NOMO-1 treated with dmso at 0.1 percent for 144 hours (cell line): ENCODE data around the gene PAX5.

Experiments used
- DNase-seq: peaks from one replicate; lab custom pipeline; 2025; ENCODE audit not compliant: unreplicated experiment; lab: John Stamatoyannopoulos, UW

Gene PAX5

DNA sequence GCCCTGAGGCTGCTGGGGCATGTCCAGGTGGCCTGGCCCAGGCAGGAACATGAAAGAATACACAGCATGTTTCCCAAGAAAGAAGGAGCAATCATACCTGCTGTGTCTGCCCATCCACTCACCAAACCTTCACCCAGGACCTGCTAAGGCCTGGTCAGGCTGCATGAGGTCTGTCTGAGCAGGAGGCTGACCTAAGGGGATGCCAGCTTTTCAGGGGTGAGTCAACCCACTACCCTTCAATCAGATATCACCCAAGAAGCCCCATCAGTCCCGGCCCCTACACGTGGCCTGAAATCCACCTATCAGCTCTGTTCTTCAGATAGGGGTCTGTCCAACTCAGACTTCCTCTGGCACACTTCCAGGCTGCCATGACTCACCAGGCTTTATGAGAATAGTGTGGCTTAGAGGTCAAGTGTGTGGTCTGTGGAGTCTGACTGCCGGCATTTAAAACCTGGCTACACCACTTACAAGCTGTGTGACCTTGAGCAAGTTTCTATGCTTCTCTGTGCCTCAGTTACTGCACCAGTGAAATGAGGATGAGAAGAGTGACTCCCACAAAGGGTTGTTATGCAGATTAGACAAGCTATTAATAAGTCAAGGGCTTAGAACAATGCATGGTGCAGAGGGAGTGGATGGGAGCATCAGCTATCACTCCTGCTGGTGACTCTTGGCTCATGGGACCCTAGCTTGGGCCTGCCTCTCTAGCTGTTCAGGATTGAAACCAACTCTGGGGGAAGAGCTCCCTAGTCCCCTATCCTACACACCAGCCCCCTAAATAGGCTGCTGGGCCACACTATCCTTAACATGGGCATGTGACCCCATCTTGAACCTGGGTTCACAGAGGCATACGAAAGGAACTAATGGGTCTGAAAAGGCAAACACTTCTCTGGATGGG is 130.3 kb downstream of the PAX5 start:
- DNase-seq, result no peak

DNA sequence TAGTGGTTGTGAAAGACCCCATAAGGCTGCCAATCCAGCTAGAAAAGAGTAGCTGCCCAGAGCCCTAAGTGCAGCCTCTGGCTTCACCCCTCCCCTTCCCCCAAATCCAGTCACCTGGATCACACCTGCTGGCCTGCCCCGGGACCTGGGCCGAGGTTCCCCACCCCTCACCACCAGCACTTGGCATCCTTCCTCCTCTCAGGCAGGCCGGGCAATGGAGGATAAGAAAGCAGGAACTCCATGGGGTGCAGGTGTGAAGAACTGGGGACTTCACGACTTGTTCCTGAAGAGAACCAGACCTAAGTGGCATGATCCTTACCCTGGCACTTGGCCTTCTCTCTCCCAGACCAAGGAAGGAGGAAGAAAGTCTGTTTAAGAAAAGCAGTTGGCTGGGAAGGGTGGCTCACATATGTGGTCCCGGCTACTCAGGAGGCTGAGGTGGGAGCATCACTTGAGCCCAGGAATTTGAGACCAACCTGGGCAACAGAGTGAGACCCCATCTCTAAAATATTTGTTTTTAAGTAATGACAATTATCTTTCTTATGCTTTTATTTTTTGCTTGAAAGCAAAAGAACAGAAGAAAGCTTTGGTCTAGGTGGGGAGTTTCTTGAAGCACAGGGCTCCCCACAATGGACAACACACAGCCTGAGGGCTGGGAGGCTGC is 131.1 kb downstream of the PAX5 start:
- DNase-seq, result no peak

DNA sequence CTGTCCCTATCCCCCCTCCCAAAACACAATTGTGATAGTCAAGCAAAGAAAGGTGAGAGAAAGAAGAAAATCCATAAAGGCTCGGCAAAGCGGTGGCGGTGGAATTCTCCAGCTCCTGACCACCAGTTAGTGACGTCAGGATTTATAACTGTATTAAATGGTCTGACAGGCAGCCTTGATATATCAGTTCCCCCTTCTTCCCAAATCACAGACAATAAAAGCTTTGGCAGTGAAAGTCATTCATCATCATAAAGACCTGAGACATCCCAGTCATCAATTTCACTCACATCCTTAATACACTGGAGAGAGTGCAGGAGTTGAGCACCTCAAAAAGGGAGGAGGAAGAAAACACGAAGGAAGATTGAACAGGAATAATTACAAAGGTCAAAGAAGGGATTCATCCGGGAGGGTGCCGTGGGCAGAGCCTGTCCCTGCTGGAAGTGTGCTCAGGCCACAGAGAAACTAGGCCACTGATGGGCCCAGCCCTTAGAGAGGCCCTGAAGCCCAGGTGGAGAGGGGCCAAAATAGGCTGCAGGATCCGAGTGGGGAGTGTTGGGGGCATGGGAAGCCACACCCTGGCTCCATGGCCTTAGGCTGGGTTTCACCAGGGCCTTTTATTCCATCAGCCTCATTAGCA is 131.9 kb downstream of the PAX5 start:
- DNase-seq, result no peak

DNA sequence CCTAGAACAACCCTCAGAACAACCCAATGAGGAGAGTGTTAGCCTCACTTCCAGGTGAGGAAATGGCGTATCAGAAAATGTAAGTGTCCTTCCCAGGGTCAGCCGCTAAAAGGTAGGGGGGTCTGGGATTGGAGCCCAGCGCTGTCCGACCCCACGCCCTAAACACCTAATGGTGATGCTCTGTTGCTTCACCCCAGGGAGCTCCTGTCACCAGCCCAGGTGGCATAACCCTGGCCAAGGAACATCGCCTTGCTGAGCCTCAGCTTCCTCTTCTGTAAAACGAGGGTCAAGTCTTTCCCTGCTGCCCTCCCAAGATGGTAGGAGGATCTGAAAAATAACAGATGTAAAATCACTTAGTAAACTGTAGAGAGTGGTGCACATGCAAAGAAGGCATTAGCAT is 132.5 kb downstream of the PAX5 start:
- DNase-seq, result no peak

DNA sequence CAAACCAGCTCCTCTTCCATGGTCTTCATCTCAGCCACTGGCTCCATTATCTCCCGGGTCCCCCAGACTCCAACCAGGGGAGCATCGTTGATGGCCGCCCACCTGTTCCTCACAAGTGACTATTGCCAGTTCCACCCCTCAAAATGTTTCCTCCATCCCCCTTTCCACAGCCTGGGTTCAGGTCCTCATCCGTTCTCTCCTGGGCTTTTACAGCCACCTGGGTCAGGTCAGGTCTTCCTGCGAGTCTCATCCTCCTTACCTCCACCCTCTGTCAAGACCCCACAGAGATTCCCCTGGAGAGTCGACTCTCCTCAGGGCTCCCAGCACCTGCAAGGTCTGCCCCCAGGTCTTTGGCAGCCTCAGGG is 133.2 kb downstream of the PAX5 start:
- no peak for DNase-seq

DNA sequence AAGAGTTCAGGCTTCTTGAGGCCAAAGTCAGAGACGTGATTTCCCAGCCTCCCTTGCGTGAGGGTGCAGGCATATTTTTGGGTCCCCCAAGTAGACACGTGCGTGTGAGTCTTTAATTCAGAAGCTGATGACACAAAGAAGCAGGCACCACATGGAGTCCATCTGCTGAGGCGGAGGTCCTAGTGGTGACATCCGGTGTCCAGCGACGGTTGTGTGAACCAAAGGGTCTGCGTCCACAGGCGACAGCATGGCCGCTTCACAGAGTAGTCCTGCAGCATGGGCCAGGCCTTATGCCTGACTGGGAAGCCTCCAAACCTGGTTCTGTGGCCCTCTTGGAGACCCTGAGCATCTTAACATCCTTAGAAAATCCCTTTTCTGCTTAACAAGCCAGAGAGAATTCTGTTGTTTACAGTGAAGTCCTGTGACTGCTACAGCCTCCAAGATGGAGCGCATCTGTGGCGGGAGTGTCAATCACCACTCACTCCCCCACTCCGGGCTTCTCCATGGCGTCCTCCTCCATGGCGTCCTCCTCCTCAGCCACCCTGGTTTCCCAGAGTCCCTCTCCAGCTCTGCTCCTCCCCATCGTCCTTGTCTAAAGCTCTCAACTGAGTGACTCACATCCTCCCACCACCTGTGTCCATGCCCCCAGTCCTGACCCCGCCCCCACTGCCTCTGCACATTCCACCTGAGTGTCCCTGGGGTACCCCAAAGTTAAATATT is 133.8 kb downstream of the PAX5 start:
- no peak for DNase-seq

DNA sequence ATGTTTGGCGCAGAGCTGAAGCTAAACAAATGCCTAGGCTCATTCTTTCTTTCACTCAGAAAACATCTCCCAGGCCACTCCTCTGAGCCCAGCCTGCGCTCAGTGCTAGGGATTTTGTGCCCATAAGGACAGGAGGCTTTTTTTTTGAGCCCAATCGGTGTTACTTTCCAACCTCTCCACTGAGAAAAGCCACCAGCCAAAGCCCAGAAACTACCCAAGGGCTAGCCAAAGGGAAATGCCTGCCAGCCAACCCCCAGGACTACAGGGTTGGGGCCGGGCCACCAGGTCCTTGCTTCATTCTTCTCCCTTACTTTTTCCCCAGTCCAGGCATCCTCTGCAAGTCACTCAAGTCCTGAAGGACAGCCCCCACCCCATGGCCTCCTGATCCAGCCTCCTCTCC is 134.7 kb downstream of the PAX5 start:
- DNase-seq, result no peak

DNA sequence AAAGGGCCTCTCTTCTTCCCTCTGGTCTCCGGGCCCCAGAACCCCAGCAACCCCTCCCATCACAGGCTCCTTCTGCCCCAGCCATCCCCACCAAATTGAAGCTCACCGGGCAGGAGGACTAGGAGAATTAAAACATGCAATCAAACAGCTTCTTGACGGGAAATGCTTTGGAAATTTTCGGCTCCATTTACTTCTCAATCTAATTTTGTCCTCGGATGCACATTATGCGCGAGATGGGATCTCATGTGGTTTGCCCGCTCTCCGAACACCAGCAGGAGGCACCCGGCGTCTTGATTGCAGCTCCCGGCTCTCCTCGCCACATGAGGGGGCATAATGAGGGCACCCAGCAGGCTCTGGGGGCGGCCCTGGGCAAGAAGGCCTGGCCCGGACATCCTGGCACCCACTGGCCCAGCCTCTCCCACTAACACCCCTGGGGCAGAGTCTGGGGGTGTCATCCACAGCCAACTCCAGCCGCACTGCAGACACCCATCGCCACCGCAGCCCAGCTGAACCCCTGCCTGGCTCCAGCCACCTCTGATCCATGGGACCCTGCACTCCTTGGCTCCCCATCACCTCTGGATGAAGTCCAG is 135.5 kb downstream of the PAX5 start:
- DNase-seq, result no peak

DNA sequence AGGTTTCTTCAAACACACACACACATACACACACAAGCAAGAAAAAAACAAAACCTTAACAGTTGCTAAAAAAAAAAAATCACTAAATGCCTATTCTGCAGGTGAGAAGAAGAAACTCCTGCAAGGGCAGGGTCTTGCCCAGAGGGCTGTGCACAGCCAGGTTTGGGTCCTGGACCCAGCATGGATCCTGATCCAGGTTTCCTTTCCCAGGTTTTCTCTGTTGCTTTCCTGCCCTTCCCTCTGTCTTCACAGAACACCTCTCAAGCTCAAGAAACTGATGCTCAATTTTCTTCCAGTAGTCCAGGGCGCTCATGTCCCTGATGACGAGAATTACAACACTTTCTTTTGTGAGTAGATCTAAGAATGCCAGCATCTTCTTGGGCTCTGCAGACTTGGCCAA is 136.6 kb downstream of the PAX5 start:
- no peak for DNase-seq

DNA sequence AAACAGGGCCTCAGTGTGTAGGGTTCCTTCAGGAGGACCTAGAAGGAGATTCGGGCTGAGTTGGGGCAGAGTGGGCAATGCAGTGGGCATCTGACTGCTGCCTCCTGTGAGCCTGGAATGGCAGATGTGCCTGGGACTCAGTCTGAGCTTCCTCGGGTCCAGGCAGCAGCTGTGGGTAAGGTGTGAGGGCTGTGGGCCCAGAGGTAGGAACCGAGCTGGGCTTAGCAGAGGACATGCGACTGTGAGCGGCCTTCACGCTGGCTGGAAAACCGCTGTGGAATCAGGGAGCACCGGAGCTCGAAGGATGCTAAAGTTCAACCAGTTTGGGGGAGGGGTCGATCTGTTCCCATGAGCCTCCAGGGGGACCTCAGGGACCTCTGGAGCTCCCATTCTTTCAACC is 137.0 kb downstream of the PAX5 start:
- no peak for DNase-seq

DNA sequence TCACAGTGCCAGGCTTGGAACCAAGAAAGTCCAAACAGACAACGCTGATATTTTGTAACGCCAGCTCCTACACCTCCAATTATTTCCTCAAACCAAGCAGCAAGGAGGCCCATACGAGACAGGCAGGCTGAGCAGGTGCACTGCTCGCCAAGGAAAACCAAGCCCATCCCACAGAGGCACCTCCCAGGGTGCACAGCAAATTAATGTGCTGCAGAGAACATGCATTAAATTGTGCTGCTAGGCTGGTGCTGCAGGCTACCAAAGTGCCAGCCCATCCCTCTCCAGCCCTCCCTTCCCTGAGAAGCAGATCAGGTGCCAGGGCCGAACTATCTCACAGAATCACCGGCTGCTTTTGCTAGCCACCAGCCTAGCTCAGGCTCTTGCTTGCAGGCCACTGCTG is 137.8 kb downstream of the PAX5 start:
- DNase-seq, result no peak

DNA sequence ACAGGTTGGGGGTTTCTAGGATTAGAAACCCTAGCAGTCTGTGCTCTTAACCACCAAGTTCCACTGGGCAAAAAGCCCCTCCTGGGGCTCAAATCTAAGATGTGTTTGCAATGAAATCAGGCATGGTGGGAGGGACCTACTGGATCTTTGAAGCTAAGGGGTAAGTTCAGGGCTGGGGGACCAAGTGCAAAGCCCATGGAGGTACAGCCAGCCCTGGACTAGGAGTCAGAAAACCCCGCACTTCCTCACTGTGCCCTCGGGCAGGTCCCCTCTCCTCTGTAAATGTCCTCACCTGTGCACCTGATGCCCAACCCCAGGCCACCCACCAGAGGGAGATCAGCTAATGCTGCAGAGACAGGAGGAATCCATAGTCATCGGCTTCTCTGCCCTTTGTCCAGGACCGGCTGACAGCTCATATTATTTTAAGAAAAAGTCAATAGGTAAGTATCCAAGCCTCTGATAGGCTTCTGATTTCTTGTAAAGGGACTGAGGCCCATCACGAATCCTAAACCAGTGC is 138.3 kb downstream of the PAX5 start:
- no peak for DNase-seq

DNA sequence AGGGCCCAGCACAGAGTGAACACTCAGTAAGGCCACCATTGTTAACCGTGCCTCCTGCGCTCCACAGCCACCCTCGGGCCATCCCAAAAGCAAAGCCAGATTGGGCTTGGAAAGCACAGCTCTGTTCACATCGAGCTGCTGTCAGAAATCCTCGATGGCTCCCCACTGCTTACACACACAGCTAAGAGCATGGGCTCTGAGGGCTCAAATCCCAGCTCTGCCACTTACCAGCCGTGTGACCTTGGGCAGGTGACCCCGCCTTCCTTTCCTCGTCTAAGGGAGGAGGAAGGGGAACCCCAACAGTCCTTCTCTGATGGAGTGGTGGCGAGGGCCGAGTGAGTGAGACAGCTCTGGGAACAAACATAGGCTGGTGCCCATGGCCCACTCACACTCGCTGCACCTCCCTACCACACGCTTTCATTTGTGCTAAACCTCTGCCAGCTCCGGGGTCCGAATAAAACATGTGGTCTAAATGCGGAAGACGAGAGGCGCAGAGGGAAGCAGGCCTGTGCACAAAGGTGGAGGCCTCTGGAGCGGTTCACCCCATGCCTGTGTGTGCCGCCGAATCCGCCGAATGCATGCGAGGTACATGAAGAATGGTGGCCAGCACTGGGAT is 139.3 kb downstream of the PAX5 start:
- DNase-seq, result no peak

DNA sequence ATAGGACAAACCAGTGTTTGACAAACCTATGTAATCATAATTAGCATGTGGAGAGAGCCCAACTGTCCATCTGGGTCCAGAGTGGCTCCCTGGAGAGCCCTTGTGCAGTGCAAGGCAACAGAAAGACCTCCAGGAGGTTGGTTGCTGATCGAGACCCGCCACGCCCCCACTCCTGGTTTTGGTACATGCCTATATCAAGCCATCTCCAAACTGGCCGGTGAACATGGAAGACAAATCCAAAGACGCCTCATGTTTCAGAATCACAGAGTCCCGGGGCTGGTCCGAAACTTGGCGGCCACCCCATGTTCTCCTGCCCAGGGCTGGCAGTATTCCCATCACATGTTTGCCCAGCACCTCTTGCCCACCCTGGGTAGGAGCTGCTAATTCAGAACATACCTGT is 140.2 kb downstream of the PAX5 start:
- no peak for DNase-seq

DNA sequence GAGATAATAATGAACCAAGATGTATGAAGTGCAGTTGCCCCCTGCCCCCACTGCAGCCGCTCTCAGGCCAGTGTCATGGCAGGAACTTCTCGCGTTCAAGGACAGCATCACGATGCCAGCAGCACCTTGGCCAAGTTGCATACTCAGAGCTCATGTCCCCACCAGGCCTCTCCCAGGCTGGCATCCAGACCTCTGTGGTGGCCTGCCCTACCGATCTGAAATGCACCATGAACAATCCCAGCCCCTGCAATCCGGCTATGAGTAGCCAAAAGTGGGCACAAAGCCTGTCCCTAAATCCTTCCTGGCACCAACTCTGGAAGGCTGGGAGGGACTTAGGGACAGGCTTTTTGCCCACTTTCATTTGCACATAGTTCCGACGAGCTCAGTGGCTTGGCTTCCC is 140.9 kb downstream of the PAX5 start:
- no peak for DNase-seq

DNA sequence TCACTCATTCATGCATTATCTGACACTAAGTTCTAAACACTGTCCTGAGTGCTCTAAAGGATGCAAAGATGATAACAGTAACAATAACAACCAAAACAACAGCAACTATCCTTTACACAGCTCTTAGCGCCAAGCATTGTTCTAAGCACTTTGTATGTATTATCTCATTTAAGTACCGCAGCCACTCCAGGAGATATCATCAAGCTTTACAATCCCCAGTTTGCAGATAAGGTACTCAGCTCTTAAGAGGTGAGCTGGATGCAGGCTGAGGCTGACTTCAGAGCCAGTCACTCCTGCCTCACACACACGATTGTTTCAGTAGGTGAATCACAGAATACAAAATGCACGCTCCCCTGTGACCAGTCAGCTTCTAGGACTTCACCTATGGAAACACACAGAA is 141.8 kb downstream of the PAX5 start:
- no peak for DNase-seq

DNA sequence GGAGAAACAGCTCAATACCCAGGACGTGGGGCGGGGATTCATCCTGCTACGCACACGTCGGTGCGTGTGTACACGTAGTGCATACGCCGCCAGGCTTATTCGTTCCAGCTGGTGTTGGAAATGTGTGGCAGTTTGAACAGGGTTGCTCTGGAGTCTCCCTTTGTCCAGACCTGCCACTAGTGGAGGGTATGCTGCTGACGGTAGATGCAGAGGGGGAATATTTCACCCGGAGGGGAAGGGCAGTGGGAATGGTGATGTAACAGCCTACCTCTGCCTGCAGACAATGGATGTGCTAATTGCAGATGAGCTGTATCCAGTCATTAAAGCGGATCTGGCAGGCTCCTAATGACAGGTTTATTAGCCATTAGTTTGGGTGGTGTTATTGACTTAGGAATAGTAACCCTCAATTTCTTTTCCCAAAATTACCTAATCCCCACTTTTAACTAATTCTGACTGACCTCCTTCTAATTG is 142.7 kb downstream of the PAX5 start:
- no peak for DNase-seq

DNA sequence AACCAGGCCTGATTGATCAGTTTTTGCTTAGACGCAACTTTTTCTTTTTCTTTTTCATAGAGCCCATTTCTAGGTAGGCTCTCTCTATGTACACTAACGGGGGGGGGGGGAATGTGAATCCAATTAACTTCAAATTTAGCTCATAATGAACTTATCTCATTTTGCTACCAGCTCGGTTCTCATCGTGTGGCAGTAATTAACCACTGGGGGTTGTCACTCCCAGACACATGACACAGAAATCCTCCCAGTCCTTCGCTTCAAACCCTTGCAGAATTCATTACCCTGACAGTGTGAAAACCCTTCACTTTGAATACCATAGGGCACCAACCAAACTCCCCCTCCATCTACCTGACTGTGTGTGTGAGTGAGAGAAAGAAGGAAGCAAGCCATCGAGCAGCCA is 144.2 kb downstream of the PAX5 start:
- DNase-seq, result no peak

DNA sequence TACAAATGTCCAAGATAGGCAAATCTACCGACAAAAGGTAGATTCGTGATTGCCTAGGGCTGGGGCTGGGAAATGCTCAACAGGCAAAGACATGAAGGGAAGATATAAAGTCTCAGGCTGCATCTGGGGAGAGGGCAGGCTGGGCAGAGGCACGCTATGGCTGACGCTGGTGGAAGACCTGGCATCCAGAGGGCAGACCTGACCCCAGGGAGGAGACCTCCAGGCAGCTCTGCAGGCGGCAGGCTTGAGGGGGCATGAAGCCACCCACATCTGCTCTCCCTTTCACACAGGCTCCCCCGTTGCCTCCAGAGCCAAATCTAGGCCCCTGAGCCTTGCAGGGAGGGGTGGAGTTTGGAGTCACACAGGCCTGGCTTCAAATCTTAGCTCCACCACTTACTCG is 145.5 kb downstream of the PAX5 start:
- DNase-seq, result no peak

DNA sequence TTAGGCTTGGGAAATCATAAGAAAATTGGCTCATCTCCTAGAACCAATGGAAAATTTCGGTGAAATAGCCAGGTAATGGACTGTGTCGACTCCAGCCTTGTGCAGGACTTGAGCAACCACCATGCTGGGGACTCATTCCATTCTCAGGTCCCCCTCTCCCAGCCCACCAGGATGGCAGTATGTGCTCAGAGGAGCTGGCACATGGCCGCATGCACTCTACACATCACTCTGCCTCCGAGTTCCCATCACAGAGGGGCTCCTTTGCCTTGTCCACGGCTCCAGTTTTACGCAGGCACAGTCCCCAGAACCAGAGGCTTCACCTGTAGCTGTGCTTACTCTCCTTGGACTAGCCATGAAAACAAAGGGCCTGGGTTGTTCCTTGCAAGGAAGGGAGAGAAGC is 149.3 kb downstream of the PAX5 start:
- DNase-seq, result no peak
